GM12878 (cell line): ENCODE data around the gene MYO7B. TPM values are rescaled to one million over a fixed set of nuclear protein-coding genes. Genes with fewer than 3 reads are reported as not detected.

Experiments
- ATAC-seq: fragments of 200-7000 bp; cut with Tn5 transposase; 3 replicates; pipeline ENCODE4 v1.9.1; 2020; ENCODE audit warnings: mild to moderate bottlenecking, moderate library complexity
- BruUV-seq: library from RNA; stranded (reverse); fragments of 400-500 nt; replicated peaks from 2 replicates; lab custom pipeline; 2021; lab: Mats Ljungman, UMichigan
- CTCF ChIA-PET: fragments of 300-600 bp; sonication (Branson Sonifier 250); formaldehyde crosslinking; extraction: SDS; loops from one replicate; lab custom pipeline; 2021; ENCODE audit warnings: inconsistent platforms; lab: Yijun Ruan, JAX
- POLR2A ChIA-PET: fragments of 350-600 bp; formaldehyde crosslinking; extraction: SDS; loops from one replicate; lab custom pipeline; 2021; ENCODE audit warnings: inconsistent platforms; lab: Charles Lee
- RAD21 ChIA-PET: fragments of 300-600 bp; sonication (Branson Sonifier 250); formaldehyde crosslinking; loops from one replicate; lab custom pipeline; 2023; ENCODE audit warnings: antibody characterized with exemption; ENCODE audit not compliant: unreplicated experiment; lab: Charles Lee
- SMC1A ChIA-PET: fragments of 300-600 bp; sonication (Branson Sonifier 250); formaldehyde crosslinking; loops from one replicate; lab custom pipeline; 2023; ENCODE audit not compliant: unreplicated experiment, uncharacterized antibody; lab: Charles Lee
- DNase-seq: peaks from one replicate; pipeline ENCODE4 v3.0.0-alpha.2; 2011; ENCODE audit warnings: low read depth, low spot score
- FAIRE-seq: peaks from 3 replicates; lab custom pipeline; 2011; peaks lifted over from hg19 to GRCh38; lab: Jason Lieb, UNC
- H2AFZ ChIP-seq: 2 replicates; pipeline ENCODE4 v1.6.0; 2011; ENCODE audit warnings: low read depth, low read length, control low read depth; ENCODE audit not compliant: control insufficient read depth
- H3K27ac ChIP-seq: 2 replicates; pipeline ENCODE4 v1.5.1; 2011; ENCODE audit warnings: control low read depth; ENCODE audit not compliant: control insufficient read depth, insufficient read depth
- H3K27me3 ChIP-seq, 2 experiments: replicated peaks in 1 of 2; 2 replicates each; pipeline versions ENCODE4 v1.6.0 to v1.6.1; 2011; ENCODE audit warnings: low read length in 1 of 2; ENCODE audit not compliant: control insufficient read depth in 2 of 2, insufficient read depth in 2 of 2
- H3K36me3 ChIP-seq, 2 experiments: 2 replicates each; pipeline ENCODE4 v1.5.1; 2011; ENCODE audit warnings: low read length in 1 of 2; ENCODE audit not compliant: control insufficient read depth in 2 of 2, insufficient read depth in 2 of 2
- H3K4me1 ChIP-seq: 2 replicates; pipeline ENCODE4 v1.6.1; 2011; ENCODE audit warnings: mild to moderate bottlenecking, low read length, moderate library complexity, mixed read lengths; ENCODE audit not compliant: control insufficient read depth, insufficient read depth
- H3K4me2 ChIP-seq: 2 replicates; pipeline ENCODE4 v1.6.0; 2011; ENCODE audit warnings: control low read depth; ENCODE audit not compliant: control insufficient read depth, insufficient read depth
- H3K4me3 ChIP-seq: fragments of 200-600 bp; sonication (generic); 2 replicates; pipeline ENCODE4 v1.5.1; 2016
- H3K79me2 ChIP-seq: 2 replicates; pipeline ENCODE4 v1.6.0; 2011; ENCODE audit warnings: low read length; ENCODE audit not compliant: control insufficient read depth, insufficient read depth
- H3K9ac ChIP-seq: 2 replicates; pipeline ENCODE4 v1.8.0; 2011; ENCODE audit warnings: low read length, control low read depth, mixed read lengths; ENCODE audit not compliant: control insufficient read depth, insufficient read depth
- H3K9me3 ChIP-seq: replicated peaks from 3 replicates; pipeline ENCODE4 v1.5.1; 2011; ENCODE audit warnings: mild to moderate bottlenecking, low read length; ENCODE audit not compliant: control insufficient read depth, insufficient read depth
- H4K20me1 ChIP-seq: 2 replicates; pipeline ENCODE4 v1.6.0; 2011; ENCODE audit not compliant: control insufficient read depth, insufficient read depth
- CHD1 ChIP-seq: IDR thresholded peaks from 2 replicates; pipeline ENCODE4 v1.6.1; 2012; ENCODE audit warnings: low read depth, low read length, improper control_type of control experiment
- ELK1 ChIP-seq: IDR thresholded peaks from 2 replicates; pipeline ENCODE4 v1.6.1; 2012; ENCODE audit warnings: low read depth, low read length, improper control_type of control experiment
- SMC3 ChIP-seq: IDR thresholded peaks from 2 replicates; pipeline ENCODE4 v1.6.1; 2011; ENCODE audit warnings: low read length, improper control_type of control experiment, borderline replicate concordance
- TCF12 ChIP-seq: IDR thresholded peaks from 2 replicates; pipeline ENCODE4 v1.6.1; 2011; ENCODE audit warnings: low read depth, mild to moderate bottlenecking, low read length
- USF2 ChIP-seq: IDR thresholded peaks from 2 replicates; pipeline ENCODE4 v1.6.1; 2011; ENCODE audit warnings: low read depth, low read length, improper control_type of control experiment, borderline replicate concordance
- YBX1 ChIP-seq: fragments of 450-650 bp; IDR thresholded peaks from 2 replicates; pipeline ENCODE4 v1.6.1; 2016; ENCODE audit warnings: antibody characterized with exemption
- ZNF592 ChIP-seq: fragments of 450-650 bp; IDR thresholded peaks from 2 replicates; pipeline ENCODE4 v1.6.1; 2017; ENCODE audit warnings: mild to moderate bottlenecking, moderate library complexity
- ZZZ3 ChIP-seq: IDR thresholded peaks from 2 replicates; pipeline ENCODE4 v1.6.1; 2011; ENCODE audit warnings: low read depth; ENCODE audit not compliant: control insufficient read depth, insufficient read length
- WGBS: methylation state at CpG from one replicate; pipeline ENCODE4 v1.1.6; 2016; ENCODE audit warnings: low lambda C conversion rate; ENCODE audit not compliant: insufficient replicate concordance, insufficient coverage; ENCODE audit errors: missing lambda C conversion rate; 5-methylcytosine and 5-hydroxymethylcytosine counted together
- in situ Hi-C: fragments of 300-500 bp; cut with MboI; formaldehyde crosslinking; loops from 9 replicates; pipeline ENCODE4 v1.14.3; 2018; ENCODE audit warnings: mixed read lengths
- intact Hi-C: fragments of 100-400 bp; cut with micrococcal nuclease; formaldehyde crosslinking; loops from one replicate; pipeline ENCODE4 v1.14.2; 2022; ENCODE audit not compliant: unreplicated experiment
- polyA plus RNA-seq, 11 experiments: library from polyadenylated mRNA; depleted of rRNA in 4 of 11; unstranded in 6 of 11; stranded (reverse) in 5 of 11; fragments of >200 nt; fragmentation: Nextera tagmentation in 4 of 11; fragmentation: Illumina TruSeq in 1 of 11; extraction: Ambion mirVana in 4 of 11; extraction: Trizol in 1 of 11; gene quantifications; 1 replicate in 1 of 11; 2 replicates in 10 of 11; pipeline versions ENCODE4 v1.2.1 to v1.2.3, GENCODE V29; 2011 to 2016; ENCODE audit warnings: inconsistent platforms in 2 of 11, missing spikeins in 2 of 11, low read depth in 1 of 11
- total RNA-seq, 4 experiments: library from RNA; depleted of rRNA in 3 of 4; stranded (reverse); fragments of >200 nt in 3 of 4; fragmentation: Illumina TruSeq in 1 of 4; extraction: Trizol in 1 of 4; gene quantifications; 2 replicates each; pipeline versions ENCODE4 v1.2.1 to v1.2.3, GENCODE V29; 2013 to 2021

MYO7B gene
- total and polyA plus RNA-seq, 10 of the 15 experiments (the other 5 are each of a cell fraction or from before 2014, with no cell fraction given) = 0.08 to 4.8 (median 1.2) TPM

GRCh38 chr2:127618551-127619202 lies 83.2 kb downstream of the MYO7B start:
- Histone ChIP-seq H3K9me3 (no peaks in the 10 kb centered on the region; the same call in 2 of the 3 replicates), H4K20me1 (no peaks in the 10 kb centered on the region), H3K27ac (no peak overlapping the region), H3K27me3 (no peaks in the 10 kb centered on the region; a peak in 1 of 4 replicates), H3K36me3 (no peaks in the 10 kb centered on the region), H3K9ac (no peak overlapping the region), H3K79me2 (no peaks in the 10 kb centered on the region), H3K4me3 (no peak overlapping the region), H2AFZ (no peak overlapping the region), H3K4me2 (no peak overlapping the region), H3K4me1 (no peaks in the 10 kb centered on the region)
- DNase-seq = no peak
- ChIA-PET POLR2A (no interaction called here), CTCF (no interaction called here), SMC1A (no interaction called here), RAD21 (interaction anchor here (0.7 kb wide), 1 partner anchor 1064 kb away, joined by 3 read pairs; no protein-coding TSS in a partner anchor)
- no peak for FAIRE-seq
- in situ Hi-C loops (no loop called here), intact Hi-C loops (no loop called here)
- no TSS peak for BruUV-seq
- no peak for TF ChIP-seq ZZZ3
- WGBS = 65% methylated on average over 6 of the region's 7 CpGs
- no peak for ATAC-seq

- DNase-seq (no peak), ATAC-seq (no peak), FAIRE-seq (no peak)
- intact Hi-C loops = no loop called here
- Histone ChIP-seq H3K79me2 (no peaks in the 10 kb centered on the region), H3K4me1 (no peaks in the 10 kb centered on the region), H4K20me1 (no peaks in the 10 kb centered on the region), H3K4me3 (no peak overlapping the region), H2AFZ (no peak overlapping the region), H3K27me3 (no peaks in the 10 kb centered on the region; a peak in 1 of 4 replicates), H3K36me3 (no peaks in the 10 kb centered on the region), H3K9me3 (no peaks in the 10 kb centered on the region; the same call in 2 of the 3 replicates), H3K9ac (no peak overlapping the region), H3K4me2 (no peak overlapping the region), H3K27ac (no peak overlapping the region)
- in situ Hi-C loops = no loop called here
- POLR2A ChIA-PET = no interaction called here
- SMC1A ChIA-PET = no interaction called here
- RAD21 ChIA-PET = interaction anchor here (0.7 kb wide), 1 partner anchor 1064 kb away, joined by 3 read pairs; no protein-coding TSS in a partner anchor
- CTCF ChIA-PET = no interaction called here
- 86% methylated on average over 3 of the region's 6 CpGs for WGBS
- no TSS peak for BruUV-seq
- TF ChIP-seq TCF12 (no peak), ZNF592 (no peak), ELK1 (no peak), USF2 (no peak), SMC3 (no peak), CHD1 (no peak), YBX1 (no peak)
These were observed 83.7 kb downstream of the MYO7B start for GRCh38 chr2:127619203-127619590.
